NCI-H1048 (cell line): ENCODE measurements around the gene CHST11.

Experiments used
- DNase-seq: peaks from one replicate; lab custom pipeline; 2025; lab: John Stamatoyannopoulos, UW

The CHST11 gene

GRCh38 chr12:104433061-104433460 lies 23.7 kb upstream of the CHST11 start:
- DNase-seq = no peak

- DNase-seq = no peak
Measured at GRCh38 chr12:104434129-104434528, 22.6 kb upstream of the CHST11 start.

DNA sequence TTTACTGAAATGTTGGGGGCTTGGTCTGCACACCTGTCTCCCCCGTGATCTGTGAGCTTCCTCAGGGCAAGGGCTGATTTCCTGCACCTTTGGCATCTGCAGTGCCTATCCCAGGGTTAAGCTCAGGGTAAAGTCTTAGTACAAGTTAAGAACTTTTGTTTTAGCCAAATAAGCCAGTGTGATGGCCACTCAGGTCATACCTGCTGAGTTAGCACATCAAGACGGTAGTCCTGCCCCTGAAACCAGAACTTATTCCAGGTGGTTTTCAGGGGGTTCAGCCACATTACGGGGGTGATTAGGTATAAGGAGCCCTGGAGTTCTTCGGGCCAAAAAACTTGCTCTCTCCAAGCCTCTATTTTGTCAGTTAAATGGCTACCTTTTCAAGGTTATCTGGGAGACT lies 21.6 kb upstream of the CHST11 start:
- no peak for DNase-seq

DNA sequence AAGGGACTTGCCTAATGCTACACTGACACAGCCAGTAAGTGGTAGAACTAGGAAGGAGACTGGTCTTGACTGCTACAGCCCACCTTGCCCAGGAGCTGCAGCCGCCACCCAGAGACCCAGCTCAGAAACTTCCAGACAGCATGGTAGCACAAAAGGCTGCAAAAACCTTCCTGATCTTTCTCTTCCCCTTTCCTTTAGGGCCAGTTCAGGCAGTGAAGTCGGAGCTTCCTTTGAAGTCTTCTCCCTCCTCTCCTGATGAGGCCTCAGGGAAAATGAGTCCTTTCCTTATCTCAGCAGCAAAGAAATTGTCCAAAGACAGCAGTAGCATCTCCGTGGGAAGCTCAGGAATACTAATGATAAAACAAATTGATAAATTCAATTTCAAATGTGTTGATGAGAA lies 21.0 kb upstream of the CHST11 start:
- no peak for DNase-seq

- no peak for DNase-seq
Measured at GRCh38 chr12:104436790-104437189, 20.0 kb upstream of the CHST11 start.

- DNase-seq = no peak
Measured at GRCh38 chr12:104438134-104438533, 18.6 kb upstream of the CHST11 start.

DNA sequence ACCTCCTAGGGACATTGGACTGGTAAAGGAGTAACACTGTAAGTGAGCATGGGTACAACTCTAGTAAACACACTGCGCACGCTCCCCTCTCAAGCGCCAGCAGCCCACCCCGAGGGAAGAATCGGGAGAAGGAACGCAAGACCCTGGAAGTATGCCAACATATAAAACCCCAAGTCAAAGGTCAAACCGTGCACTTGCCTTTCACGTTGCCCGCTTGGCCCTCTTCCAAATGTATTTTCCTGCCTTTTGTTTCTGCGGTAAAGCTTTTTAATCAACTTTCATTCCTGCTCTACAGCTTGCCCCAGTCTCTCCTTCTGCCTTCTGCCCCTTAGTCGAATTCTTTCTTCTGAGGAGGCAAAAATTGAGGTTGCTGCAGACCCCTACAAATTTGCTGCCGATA lies 17.6 kb upstream of the CHST11 start:
- DNase-seq = no peak

GRCh38 chr12:104443008-104443407 lies 13.7 kb upstream of the CHST11 start:
- DNase-seq = no peak

DNA sequence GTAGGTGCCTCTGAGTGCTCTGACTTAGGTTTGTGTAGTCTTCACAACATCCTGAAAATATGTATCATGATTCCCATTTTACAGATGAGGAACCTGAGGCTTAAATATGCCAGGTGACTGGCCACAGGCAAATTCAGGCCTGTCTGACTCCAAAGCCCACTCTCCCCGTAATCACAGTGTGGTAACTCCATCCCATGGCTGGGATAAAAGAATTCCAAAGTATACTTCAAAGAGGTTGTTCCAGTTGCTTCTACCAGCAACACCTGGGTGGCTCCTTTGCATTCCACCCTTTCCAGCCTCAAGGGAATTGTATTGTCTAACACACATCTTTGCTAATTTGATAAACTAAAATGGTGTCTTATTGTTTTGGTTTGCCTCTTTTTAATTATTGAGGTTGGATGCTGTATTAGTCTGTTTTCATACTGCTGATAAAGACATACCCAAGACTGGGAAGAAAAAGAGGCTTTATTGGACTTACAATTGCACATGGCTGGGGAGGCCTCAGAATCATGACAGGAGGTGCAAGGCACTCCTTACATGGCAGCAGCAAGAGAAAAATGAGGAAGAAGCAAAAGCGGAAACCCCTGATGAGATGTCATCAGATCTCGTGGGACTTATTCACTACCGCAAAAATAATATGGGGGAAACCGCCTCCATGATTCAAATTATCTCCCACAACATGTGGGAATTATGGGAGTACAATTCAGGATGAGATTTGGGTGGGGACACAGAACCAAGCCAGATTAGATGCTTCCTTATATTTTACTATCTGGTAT lies 9.9 kb upstream of the CHST11 start:
- DNase-seq = no peak

DNA sequence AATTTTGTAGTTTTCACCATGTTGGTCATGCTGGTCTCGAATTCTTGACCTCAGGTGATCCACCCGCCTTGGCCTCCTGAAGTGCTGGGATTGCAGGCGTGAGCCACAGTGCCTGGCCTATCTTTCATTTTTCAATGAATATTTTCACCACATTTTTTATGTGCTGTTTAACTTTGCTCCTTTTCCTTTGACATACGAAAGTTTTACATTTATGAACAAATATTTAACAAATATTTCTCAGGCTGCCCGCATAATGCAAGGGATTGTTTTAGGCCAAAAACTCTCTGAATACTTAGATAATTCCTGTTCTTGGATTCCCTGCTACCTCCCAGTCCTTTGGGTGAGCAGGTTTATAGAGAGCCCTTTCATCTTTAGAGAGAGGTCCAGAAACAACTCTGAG lies 8.7 kb upstream of the CHST11 start:
- no peak for DNase-seq

DNA sequence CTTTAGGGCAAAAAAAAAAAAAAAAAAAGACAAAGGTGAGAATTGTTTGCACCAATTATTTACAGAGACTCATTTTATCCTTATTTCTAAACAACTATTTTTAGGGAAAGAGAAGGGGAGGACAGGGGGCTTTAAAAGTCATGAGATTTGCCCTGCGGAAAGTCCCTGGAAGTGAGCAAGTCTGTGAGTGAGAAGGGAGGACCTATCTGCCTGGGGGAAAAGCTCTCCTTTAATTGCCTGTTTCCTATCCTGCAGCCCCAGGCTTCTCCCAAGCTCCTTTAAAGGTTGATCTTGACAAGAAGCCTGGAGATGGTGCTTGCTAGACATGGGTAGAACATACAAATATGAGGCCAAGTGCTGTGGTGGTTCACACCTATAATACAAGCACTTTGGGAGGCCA lies 8.3 kb upstream of the CHST11 start:
- no peak for DNase-seq

- no peak for DNase-seq
Measured at GRCh38 chr12:104450700-104451099, 6.0 kb upstream of the CHST11 start.

GRCh38 chr12:104452087-104452486 lies 4.7 kb upstream of the CHST11 start:
- no peak for DNase-seq

DNA sequence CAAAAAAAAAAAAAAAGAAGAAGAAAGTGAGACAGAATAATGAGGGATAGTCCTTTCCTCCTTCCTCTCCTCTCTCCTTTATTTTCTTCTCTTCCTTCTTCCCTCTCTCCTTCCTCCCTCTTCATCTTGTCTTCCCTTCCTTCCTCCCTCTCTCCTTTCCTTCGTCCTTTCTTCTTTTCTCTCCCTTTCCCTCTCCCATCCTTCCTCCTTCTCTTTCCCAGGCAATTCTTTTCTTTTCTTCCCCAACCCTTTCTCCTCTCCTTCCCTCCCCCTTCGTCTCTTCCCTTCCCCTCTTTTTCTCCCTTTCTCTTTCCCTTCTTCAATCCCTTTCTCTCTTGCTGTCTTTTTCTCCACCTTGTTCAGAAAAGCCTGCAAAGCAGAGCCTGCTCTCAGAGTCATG lies 3.6 kb upstream of the CHST11 start:
- no peak for DNase-seq

DNA sequence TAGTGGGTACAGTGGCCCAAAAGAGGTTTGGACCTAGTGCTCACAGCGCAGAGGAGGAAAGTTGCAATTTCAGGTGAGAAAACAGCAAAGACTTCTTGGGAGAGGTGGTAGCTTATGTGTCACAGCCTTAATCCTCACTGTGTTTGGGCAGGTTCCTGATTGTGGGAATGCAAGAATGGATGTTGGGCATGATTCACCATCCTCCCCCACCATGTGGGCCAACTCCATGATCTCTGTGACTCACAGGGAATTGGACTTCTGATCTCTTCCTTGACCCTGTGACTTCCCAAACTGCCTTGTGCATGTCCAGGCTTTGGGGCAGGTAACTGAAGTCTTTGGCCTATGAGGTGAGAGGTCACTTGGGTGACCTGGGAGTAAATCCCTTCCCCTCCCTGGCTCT lies 1.8 kb upstream of the CHST11 start:
- DNase-seq = no peak

- no peak for DNase-seq
Measured at GRCh38 chr12:104455578-104456416, 951 bp upstream of the CHST11 start.

DNA sequence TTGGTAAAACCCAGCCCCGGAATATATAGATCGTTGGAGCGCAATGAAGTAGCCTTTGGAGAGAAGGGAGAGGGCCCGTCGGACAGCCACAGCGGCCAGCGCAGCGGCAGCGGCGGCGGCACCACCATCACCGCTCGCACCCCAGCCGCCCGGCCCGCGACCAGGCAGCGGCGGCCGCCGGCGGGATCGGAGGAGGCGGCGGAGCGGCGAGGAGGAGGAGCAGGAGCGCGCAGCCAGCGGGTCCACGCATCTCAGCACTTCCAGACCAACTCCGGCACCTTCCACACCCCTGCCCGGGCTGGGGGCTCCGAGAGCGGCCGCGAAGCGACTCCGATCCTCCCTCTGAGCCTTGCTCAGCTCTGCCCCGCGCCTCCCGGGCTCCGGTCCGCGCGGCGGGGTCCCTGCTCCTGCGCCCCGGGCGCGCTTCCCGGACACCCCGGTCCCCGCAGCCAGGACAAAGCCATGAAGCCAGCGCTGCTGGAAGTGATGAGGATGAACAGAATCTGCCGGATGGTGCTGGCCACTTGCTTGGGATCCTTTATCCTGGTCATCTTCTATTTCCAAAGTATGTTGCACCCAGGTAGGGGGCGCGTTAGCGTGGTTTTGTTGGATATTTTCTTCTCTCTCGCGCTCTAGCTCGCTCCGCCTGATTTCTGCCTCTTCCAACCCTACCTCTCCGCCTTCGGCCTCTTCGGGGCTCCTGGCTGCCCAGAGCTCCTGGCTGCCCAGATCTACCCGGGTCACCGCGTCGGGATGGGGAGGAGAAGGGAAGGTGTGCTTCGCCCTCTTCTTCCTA lies 400 bp downstream of the CHST11 start:
- no peak for DNase-seq

DNA sequence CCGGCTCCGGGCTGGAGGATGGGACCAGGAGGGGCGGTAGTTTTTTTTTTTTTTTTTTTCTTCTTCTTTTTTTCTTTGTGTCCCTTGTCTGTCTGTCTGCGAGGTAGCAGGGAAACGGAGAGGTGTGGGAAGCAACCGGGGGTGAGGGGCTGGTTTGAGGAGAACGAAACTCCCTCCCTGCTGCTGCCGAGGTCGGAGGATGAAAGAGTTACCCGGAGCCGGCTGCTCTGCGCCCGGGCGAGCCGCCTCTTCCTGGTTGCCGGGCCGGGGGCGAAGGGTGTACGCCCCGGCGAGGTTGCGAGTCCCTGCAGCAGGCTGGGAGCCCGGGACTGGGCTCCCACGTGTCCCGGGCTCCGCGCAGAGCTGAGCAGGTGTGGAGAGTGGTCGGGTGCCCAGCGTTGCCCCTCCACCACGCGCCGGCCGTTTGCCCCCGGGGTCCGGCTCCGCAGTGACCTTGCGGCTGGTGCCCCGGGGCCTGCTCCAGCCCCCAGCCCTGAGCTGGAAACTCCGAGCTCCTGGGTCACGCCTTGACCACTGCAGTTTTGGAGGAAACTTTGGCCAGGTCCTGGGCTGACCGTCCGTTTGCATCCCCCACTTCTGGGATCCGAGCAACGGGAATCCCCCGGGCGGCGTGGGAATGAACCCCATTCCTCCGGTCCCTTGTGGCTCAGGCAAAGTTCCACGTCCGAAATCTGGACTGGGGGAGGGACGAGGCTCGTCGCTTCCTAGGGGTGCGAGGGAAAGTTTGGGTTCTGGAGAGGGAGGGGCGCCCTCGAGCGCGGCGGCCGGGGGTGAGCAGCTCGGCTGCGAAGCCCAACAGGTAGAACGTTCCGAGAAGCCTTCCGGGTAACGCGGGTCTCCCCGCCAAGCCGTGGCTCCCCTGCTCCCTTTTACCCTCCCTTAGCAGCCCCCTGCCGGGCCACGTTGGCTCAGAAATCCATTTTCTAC lies 1.3 kb downstream of the CHST11 start:
- no peak for DNase-seq

- no peak for DNase-seq
Measured at GRCh38 chr12:104458694-104459367, 2.1 kb downstream of the CHST11 start.

GRCh38 chr12:104459368-104459909 lies 2.7 kb downstream of the CHST11 start:
- DNase-seq = no peak
